H1 (cell line): Measurements from ENCODE around the gene CCK.

ENCODE experiments used
- JUND ChIP-seq: IDR thresholded peaks from 2 replicates; pipeline ENCODE4 v1.6.1; 2011; ENCODE audit warnings: mild to moderate bottlenecking, improper control_type of control experiment, low read length
- NRF1 ChIP-seq: IDR thresholded peaks from 2 replicates; pipeline ENCODE4 v1.6.1; 2011; ENCODE audit warnings: mild to moderate bottlenecking, low read depth, low read length, improper control_type of control experiment
- POU5F1 ChIP-seq: IDR thresholded peaks from 2 replicates; pipeline ENCODE4 v1.6.1; 2011; ENCODE audit warnings: low read depth, mild to moderate bottlenecking, low read length, moderate library complexity
- SIRT6 ChIP-seq: IDR thresholded peaks from one replicate; pipeline ENCODE4 v1.7.1; 2012; ENCODE audit warnings: low read length, inconsistent platforms
- TAF1 ChIP-seq: IDR thresholded peaks from 2 replicates; pipeline ENCODE4 v1.6.1; 2011; ENCODE audit warnings: mild to moderate bottlenecking, low read depth, low read length
- ZNF274 ChIP-seq: IDR thresholded peaks from 2 replicates; pipeline ENCODE4 v1.7.0; 2012; ENCODE audit warnings: low read length, borderline replicate concordance; ENCODE audit errors: extremely low read depth
- TF ChIP-seq, protein P1 (sequence below), 3 experiments: IDR thresholded peaks; 1 replicate in 2 of 3; 2 replicates in 1 of 3; pipeline versions ENCODE4 v1.5.1 to v1.6.1; 2011; ENCODE audit warnings: low read length in 3 of 3, mild to moderate bottlenecking in 3 of 3, inconsistent platforms in 2 of 3, low read depth in 1 of 3, moderate library complexity in 1 of 3; ENCODE audit not compliant: insufficient read depth in 1 of 3; ENCODE audit errors: control extremely low read depth in 1 of 3
- TF ChIP-seq, protein P2 (sequence below): IDR thresholded peaks from 2 replicates; pipeline ENCODE4 v1.6.1; 2011; ENCODE audit warnings: low read length, improper control_type of control experiment

DNA sequence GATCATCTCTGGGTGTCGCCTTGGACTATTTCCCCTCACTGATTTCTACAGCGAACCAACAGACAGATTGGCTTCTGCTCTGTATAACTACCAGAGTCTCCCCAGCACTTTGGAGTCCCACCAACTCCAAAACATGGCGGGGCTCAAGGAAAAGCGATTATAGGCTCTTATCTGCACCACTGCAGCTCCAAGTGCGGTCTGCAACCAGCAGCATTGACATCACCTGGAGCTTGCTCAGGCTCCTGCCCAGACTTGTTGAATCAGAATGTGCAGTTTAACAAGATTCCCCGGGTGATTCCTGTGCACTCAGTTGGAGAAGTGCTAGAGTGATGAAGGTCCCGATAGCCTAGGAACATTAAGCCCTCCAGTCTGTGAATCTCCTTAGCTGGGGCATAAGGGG, 9.0 kb downstream of the CCK start:
- no peak for TF ChIP-seq POU5F1
- TF ChIP-seq JUND: no peak
- TF ChIP-seq NRF1: no peak
- no peak for TF ChIP-seq ZNF274
- TF ChIP-seq, protein P1, sequence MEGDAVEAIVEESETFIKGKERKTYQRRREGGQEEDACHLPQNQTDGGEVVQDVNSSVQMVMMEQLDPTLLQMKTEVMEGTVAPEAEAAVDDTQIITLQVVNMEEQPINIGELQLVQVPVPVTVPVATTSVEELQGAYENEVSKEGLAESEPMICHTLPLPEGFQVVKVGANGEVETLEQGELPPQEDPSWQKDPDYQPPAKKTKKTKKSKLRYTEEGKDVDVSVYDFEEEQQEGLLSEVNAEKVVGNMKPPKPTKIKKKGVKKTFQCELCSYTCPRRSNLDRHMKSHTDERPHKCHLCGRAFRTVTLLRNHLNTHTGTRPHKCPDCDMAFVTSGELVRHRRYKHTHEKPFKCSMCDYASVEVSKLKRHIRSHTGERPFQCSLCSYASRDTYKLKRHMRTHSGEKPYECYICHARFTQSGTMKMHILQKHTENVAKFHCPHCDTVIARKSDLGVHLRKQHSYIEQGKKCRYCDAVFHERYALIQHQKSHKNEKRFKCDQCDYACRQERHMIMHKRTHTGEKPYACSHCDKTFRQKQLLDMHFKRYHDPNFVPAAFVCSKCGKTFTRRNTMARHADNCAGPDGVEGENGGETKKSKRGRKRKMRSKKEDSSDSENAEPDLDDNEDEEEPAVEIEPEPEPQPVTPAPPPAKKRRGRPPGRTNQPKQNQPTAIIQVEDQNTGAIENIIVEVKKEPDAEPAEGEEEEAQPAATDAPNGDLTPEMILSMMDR (IDR thresholded peaks at IDR 0.05; ENCODE audit: control extremely low read depth in 1 of 3, insufficient read depth in 1 of 3, low read depth in 1 of 3, low read length in 3 of 3): no peak
- TF ChIP-seq, protein P2, sequence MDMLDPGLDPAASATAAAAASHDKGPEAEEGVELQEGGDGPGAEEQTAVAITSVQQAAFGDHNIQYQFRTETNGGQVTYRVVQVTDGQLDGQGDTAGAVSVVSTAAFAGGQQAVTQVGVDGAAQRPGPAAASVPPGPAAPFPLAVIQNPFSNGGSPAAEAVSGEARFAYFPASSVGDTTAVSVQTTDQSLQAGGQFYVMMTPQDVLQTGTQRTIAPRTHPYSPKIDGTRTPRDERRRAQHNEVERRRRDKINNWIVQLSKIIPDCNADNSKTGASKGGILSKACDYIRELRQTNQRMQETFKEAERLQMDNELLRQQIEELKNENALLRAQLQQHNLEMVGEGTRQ: no peak
- no peak for TF ChIP-seq SIRT6
- TF ChIP-seq TAF1: no peak
